ENCODE measurements around the gene IRF6. TPM values are rescaled to one million over a fixed set of nuclear protein-coding genes. Genes with fewer than 3 reads are reported as not detected.
"Not testable (repeated sequence)": the region's sequence is repeated elsewhere in the genome, so short reads cannot be mapped to it uniquely, and the experiment has no call there.

The IRF6 gene
- total and polyA plus RNA-seq, 2 of the 8 experiments (the other 6 are each of a cell fraction or from before 2014, with no cell fraction given): 9.6 to 13.4 TPM

DNA sequence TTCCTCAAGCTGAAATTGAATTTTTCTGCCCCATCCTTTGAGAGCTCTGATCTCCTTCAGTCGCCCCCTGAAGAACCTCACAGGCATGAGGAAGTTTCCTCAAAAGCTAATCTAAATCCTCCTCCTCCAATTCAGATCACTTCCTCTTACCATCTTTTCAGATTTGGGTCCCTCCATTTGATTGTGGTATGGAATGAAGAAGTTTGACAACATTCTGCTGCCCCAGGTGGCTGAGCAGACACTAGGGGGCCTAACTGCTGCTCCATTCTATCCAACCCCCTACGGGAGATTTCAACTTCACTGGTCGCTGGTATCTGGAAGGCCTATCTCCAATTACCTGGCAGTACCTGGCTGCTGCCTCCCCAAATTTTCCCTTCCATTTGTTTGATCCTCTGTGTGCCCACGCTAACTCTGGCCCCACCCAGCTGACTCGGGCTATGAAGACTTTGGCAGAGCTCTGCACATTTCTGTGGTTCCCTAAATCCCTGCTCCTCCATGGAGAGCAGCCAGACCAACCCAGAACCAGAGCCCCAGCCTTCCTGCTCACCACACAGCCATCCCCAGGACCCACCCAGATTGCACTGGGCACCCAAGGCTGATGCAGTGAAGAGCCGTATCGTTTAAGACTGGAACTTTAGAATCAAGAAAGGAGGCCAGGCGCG is 7.8 kb downstream of the IRF6 start (continued):
- TF ChIP-seq CTCF (IDR thresholded peaks at IDR 0.05; ENCODE audit: control extremely low read depth in 1 of 3, insufficient read depth in 1 of 3, low read depth in 1 of 3, low read length in 3 of 3) (peak in 2 of 3 experiments; percentile 19 to 39; a peak in 3 of 4 replicates), NRF1 (IDR thresholded peaks at IDR 0.05; ENCODE audit: low read depth, low read length) (no peak), TBP (IDR thresholded peaks at IDR 0.05; ENCODE audit: low read depth, low read length) (no peak), SP1 (IDR thresholded peaks at IDR 0.05; ENCODE audit: low read depth, low read length) (no peak), ZNF274 (IDR thresholded peaks at IDR 0.05; ENCODE audit: borderline replicate concordance, extremely low read depth, low read length) (no peak)

GRCh38 chr1:209793711-209794110 is 12.2 kb downstream of the IRF6 start:
- H4K8ac ChIP-seq (ENCODE audit: extremely low read depth, insufficient read depth, low read length); H3K23me2 ChIP-seq (ENCODE audit: low read depth, low read length); H3K4me2 ChIP-seq (ENCODE audit: insufficient read depth in 1 of 2, low read depth in 2 of 2, low read length in 2 of 2); H2AFZ ChIP-seq (ENCODE audit: low read length); H3K18ac ChIP-seq (ENCODE audit: extremely low read depth, low read length); H3K79me2 ChIP-seq (ENCODE audit: control insufficient read depth in 1 of 2, insufficient read depth in 2 of 2, low read length in 2 of 2); FAIRE-seq; H3K9ac ChIP-seq (replicated peaks in 1 of 4; ENCODE audit: extremely low read depth in 1 of 4, low read depth in 3 of 4, low read length in 3 of 4); H2BK20ac ChIP-seq (ENCODE audit: low read length); H2BK12ac ChIP-seq (ENCODE audit: low read depth, low read length); H3K9me3 ChIP-seq (ENCODE audit: insufficient read depth in 2 of 2, low read depth in 1 of 2, low read length in 1 of 2); H4K5ac ChIP-seq (ENCODE audit: insufficient read length, low read depth, low read length); H3K4me1 ChIP-seq (replicated peaks in 1 of 4; ENCODE audit: control insufficient read depth in 3 of 4, insufficient read depth in 4 of 4, low read length in 3 of 4); H2BK5ac ChIP-seq (ENCODE audit: low read depth, low read length); DNase-seq (ENCODE audit: low read depth in 1 of 2, low spot score in 2 of 2); H2AK5ac ChIP-seq (ENCODE audit: low read depth, low read length); H3K4me3 ChIP-seq (ENCODE audit: extremely low read depth in 1 of 4, insufficient read depth in 2 of 4, low read depth in 3 of 4, low read length in 4 of 4); POLR2A ChIA-PET (ENCODE audit: partially characterized antibody); H4K20me1 ChIP-seq (replicated peaks in 1 of 2; ENCODE audit: control insufficient read depth in 1 of 2, insufficient read depth in 2 of 2, low read length in 2 of 2); H3K14ac ChIP-seq (ENCODE audit: insufficient read length); H3K23ac ChIP-seq (ENCODE audit: insufficient read length); H2BK120ac ChIP-seq (replicated peaks; ENCODE audit: low read depth, low read length); H3K56ac ChIP-seq (replicated peaks; ENCODE audit: insufficient read length, low read depth, low read length); H3K4ac ChIP-seq (replicated peaks; ENCODE audit: insufficient read length, low read depth, low read length); H4K91ac ChIP-seq (replicated peaks; ENCODE audit: insufficient read length, low read length); H3K27ac ChIP-seq (ENCODE audit: low read depth, low read length); H2BK15ac ChIP-seq (ENCODE audit: low read length); H3K27me3 ChIP-seq (replicated peaks in 1 of 4; ENCODE audit: control insufficient read depth in 3 of 4, extremely low read depth in 1 of 4, insufficient read depth in 3 of 4, low read length in 3 of 4); H3K79me1 ChIP-seq (ENCODE audit: low read depth, low read length): not testable (repeated sequence)
- WGBS, 2 experiments (ENCODE audit: extremely low coverage in 1 of 2, insufficient coverage in 1 of 2, insufficient read length in 1 of 2, insufficient replicate concordance in 2 of 2, low coverage in 1 of 2, low lambda C conversion rate in 2 of 2, missing lambda C conversion rate in 1 of 2): 86% methylated on average over 3 of the region's 3 CpGs; no CpG with 5 or more reads in 1 of the 2 experiments
- CTCF ChIA-PET (ENCODE audit: partially characterized antibody): interaction anchor here (0.7 to 2.4 kb wide), 2 partner anchors 17 to 29 kb away, joined by 3 to 7 read pairs; no protein-coding TSS in a partner anchor
- H3K36me3 ChIP-seq (ENCODE audit: control insufficient read depth in 2 of 4, insufficient read depth in 4 of 4, low read length in 3 of 4): peaks cover 2 to 10% (median 5%) of the 10 kb centered on the region in 4 experiments; a peak in 7 of 8 replicates

Measured in H1 (cell line).